ENCODE measurements around the gene GALR1. TPM values are rescaled to one million over a fixed set of nuclear protein-coding genes. Genes with fewer than 3 reads are reported as not detected.

Gene GALR1
- total and polyA plus RNA-seq, 10 donors: not detected

DNA sequence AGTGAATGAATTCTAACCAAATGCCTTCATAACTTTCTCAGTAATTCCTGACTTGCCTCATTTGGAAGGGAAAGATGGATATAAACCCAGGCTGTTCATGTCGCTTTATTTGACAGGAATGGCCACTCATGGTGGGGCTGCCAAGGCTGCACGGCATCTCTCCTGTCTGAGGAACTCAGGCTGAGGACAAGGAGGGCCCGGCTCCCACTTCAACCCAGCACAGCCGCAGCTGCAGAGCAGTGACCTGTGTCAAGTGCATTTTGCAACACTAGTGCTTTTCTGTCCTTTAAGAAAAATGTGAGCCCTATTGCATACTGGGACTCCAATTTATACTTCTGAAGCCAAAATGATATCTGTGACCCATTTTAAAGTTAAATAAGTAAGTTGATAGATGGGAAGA, 45.8 kb upstream of the GALR1 start:
- H3K4me3 ChIP-seq: no peak overlapping the region
- intact Hi-C loops (cut with DNase I; ENCODE audit: low total_unique reads): no loop called here
- no peaks in the 10 kb centered on the region for H3K27me3 ChIP-seq (replicated peaks in 1 of 7)
- peaks cover 11 to 35% (median 19%) of the 10 kb centered on the region in 6 donors for H3K4me1 ChIP-seq
- peak overlapping the region in 3 of 8 donors; percentile 26 to 62 (median 46) for H3K27ac ChIP-seq
- TF ChIP-seq, protein P1, sequence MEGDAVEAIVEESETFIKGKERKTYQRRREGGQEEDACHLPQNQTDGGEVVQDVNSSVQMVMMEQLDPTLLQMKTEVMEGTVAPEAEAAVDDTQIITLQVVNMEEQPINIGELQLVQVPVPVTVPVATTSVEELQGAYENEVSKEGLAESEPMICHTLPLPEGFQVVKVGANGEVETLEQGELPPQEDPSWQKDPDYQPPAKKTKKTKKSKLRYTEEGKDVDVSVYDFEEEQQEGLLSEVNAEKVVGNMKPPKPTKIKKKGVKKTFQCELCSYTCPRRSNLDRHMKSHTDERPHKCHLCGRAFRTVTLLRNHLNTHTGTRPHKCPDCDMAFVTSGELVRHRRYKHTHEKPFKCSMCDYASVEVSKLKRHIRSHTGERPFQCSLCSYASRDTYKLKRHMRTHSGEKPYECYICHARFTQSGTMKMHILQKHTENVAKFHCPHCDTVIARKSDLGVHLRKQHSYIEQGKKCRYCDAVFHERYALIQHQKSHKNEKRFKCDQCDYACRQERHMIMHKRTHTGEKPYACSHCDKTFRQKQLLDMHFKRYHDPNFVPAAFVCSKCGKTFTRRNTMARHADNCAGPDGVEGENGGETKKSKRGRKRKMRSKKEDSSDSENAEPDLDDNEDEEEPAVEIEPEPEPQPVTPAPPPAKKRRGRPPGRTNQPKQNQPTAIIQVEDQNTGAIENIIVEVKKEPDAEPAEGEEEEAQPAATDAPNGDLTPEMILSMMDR (IDR thresholded peaks at IDR 0.05 in 8 of 11, conservative IDR thresholded peaks at IDR 0.05 in 3 of 11): no peak
- TF ChIP-seq POLR2AphosphoS5 (IDR thresholded peaks at IDR 0.05): peak in 1 of 3 donors; percentile 67
- WGBS, 5 donors: 75 to 84% (median 80%) methylated on average over 4 of the region's 4 CpGs
- no peaks in the 10 kb centered on the region for H3K36me3 ChIP-seq
- H3K9me3 ChIP-seq: no peaks in the 10 kb centered on the region
- DNase-seq: no peak

DNA sequence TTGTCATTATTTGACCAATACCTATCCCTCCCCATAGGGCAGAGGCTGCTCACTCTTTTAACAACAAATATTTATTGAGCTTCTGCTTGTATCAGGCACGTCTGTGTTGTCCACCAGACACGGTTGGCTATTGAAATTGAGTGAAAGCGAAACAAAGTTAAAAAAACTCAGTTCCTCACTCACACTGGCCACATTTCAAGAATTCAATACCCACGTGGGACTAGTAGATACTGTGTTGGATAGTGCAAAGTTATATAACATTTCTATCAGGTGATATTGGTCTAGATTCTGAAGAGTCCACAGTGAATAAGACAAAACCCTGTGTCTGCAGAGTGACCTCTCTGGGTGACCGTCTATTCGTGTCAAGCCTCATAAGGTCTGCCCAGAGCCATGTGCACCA, 43.9 kb upstream of the GALR1 start:
- H3K9me3 ChIP-seq: no peaks in the 10 kb centered on the region
- no peaks in the 10 kb centered on the region for H3K36me3 ChIP-seq
- intact Hi-C loops (cut with DNase I; ENCODE audit: low total_unique reads): loop anchor here (5.0 kb wide), 1 partner anchor 63 kb away; no protein-coding TSS in a partner anchor
- H3K27me3 ChIP-seq (replicated peaks in 1 of 7): no peaks in the 10 kb centered on the region
- 69 to 81% (median 74%) methylated on average over 6 of the region's 6 CpGs for WGBS, 5 donors
- no peak overlapping the region for H3K4me3 ChIP-seq
- peak overlapping the region in 2 of 8 donors; percentile 82 to 85 for H3K27ac ChIP-seq
- DNase-seq: no peak
- peaks cover 11 to 54% (median 37%) of the 10 kb centered on the region in 6 donors for H3K4me1 ChIP-seq
- TF ChIP-seq POLR2AphosphoS5 (IDR thresholded peaks at IDR 0.05): no peak
- no peak for TF ChIP-seq POLR2A (IDR thresholded peaks at IDR 0.05)
- TF ChIP-seq, protein P1 (IDR thresholded peaks at IDR 0.05 in 8 of 11, conservative IDR thresholded peaks at IDR 0.05 in 3 of 11): no peak

DNA sequence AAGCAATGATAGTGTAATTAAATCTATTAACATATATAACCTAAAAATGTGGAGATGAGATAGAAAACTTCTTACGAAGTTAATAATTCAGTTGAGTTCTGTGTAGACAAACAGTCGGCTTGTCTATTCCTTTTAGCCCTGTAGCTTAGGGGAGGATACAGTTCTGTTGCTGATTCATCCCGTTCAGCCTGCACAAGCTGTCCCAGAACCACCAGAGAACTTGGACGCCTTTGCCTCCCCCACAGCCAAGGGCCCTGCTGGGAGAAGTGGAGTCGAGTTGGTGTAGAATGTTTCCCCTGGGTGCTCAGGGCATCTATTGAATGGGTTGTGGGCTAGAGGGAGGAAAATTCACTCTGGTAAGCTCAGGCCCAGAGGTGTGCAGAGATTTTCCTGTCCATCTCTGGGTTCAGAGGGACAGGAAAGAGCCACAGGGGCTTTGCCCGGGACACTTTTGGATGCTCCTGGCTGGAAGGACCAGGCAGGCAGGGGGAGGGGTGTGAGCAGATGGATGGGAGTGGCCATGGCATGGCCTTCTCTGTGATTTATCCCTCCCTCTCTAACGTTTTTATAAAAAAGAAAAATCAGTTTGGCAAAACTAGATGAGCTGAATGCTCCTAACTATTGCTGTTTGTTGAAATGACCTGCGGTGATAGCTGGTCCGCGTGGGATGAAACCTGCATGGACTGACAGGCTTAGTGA, 42.8 kb upstream of the GALR1 start:
- WGBS, 5 donors: 70 to 90% (median 85%) methylated on average over 10 of the region's 10 CpGs
- TF ChIP-seq, protein P1 (IDR thresholded peaks at IDR 0.05 in 8 of 11, conservative IDR thresholded peaks at IDR 0.05 in 3 of 11): no peak
- TF ChIP-seq POLR2AphosphoS5 (IDR thresholded peaks at IDR 0.05) (peak in 2 of 3 donors; percentile 22 to 45), POLR2A (IDR thresholded peaks at IDR 0.05) (no peak)

DNA sequence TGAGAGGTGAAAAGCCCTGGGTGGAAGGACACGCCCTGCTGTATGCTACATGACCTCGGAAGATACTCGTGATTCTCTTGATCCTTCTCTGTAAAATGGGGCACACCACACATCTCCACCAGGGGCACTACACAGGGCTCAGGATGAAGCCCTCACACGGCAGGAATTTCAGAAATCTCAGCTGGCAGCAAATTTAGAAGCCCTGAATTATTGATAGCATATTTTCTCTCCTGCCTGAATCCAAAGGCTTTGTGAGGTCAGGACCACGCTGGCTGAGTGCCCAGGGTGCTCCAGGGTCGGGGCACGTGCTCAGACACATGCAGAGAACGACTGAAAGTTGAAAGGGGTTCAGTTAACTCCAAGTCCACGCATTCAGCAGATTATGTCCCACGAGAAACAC, 42.1 kb upstream of the GALR1 start:
- intact Hi-C loops (cut with DNase I; ENCODE audit: low total_unique reads): loop anchor here (5.0 kb wide), 1 partner anchor 65 kb away; no protein-coding TSS in a partner anchor
- Histone ChIP-seq H3K4me3 (no peak overlapping the region), H3K4me1 (peaks cover 15 to 68% (median 46%) of the 10 kb centered on the region in 6 donors), H3K36me3 (no peaks in the 10 kb centered on the region), H3K27me3 (replicated peaks in 1 of 7) (no peaks in the 10 kb centered on the region), H3K27ac (peak overlapping the region in 7 of 8 donors; percentile 33 to 85 (median 76)), H3K9me3 (no peaks in the 10 kb centered on the region)
- 39 to 54% (median 50%) methylated on average over 10 of the region's 10 CpGs for WGBS, 5 donors
- DNase-seq: no peak
- no peak for TF ChIP-seq POLR2A (IDR thresholded peaks at IDR 0.05)
- TF ChIP-seq, protein P1 (IDR thresholded peaks at IDR 0.05 in 8 of 11, conservative IDR thresholded peaks at IDR 0.05 in 3 of 11): peak in 10 of 11 experiments; percentile 25 to 77 (median 66)
- TF ChIP-seq POLR2AphosphoS5 (IDR thresholded peaks at IDR 0.05): peak in 2 of 3 donors; percentile 24 to 41

More for the DNA sequence above, 42.8 kb upstream of the GALR1 start:
- H3K4me3 ChIP-seq: no peak overlapping the region
- no peaks in the 10 kb centered on the region for H3K9me3 ChIP-seq
- H3K27me3 ChIP-seq (replicated peaks in 1 of 7): no peaks in the 10 kb centered on the region
- no peak for DNase-seq
- H3K27ac ChIP-seq: peak overlapping the region in 7 of 8 donors; percentile 33 to 85 (median 76)
- no peaks in the 10 kb centered on the region for H3K36me3 ChIP-seq
- intact Hi-C loops (cut with DNase I; ENCODE audit: low total_unique reads): loop anchor here (5.0 kb wide), 1 partner anchor 65 kb away; no protein-coding TSS in a partner anchor
- H3K4me1 ChIP-seq: peaks cover 15 to 64% (median 45%) of the 10 kb centered on the region in 6 donors

Data from spleen (tissue), 11 donors.